Inflammatory macrophage treated with lipopolysaccharide for 1 hour (primary cell): ENCODE measurements around the gene FAM221B.

Experiments
- DNase-seq, 2 donors: peaks; one replicate each; pipeline ENCODE4 v3.0.0-alpha.2; 2020 to 2022

The FAM221B gene

DNA sequence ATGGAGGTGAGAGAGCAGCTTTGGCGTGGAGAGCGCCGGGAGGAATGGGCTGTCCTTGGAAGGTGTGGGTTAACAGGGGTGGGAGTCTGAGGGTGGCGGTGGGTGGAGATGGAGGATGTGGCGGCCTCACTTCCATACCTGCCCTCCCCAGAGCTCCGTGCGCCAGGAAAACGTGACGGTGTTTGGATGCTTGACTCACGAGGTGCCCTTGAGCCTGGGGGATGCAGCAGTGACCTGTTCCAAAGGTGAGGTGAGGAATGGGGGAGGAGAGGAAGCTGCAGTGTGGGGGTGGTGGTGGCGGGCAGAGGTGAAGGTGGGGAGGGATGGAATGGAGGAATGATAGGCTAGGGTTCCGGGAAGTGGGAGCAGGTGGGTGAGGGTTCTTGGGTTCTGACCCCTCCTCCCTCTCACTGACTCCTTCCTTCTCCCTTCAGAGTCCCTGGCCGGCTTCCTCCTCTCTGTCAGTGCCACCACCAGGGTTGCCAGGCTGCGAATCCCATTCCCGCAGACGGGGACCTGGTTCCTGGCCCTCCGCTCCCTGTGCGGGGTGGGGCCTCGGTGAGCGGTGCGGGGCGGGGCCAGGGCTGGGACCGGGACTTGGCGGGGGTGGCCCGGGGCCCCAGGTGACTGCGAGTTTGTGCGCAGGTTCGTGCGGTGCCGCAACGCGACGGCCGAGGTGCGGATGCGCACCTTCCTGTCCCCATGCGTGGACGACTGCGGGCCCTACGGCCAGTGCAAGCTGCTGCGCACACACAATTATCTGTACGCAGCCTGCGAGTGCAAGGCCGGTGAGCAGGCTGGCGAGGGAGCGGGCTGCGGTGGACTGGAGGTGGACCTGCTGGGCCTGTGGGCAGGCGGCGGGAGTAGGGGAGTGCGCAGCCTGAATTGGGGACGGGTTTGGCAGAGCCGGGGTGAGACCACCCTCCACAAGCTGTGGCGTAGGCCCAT, 17.6 kb upstream of the FAM221B start:
- DNase-seq, result no peak

GRCh38 chr9:35844628-35845270, 16.2 kb upstream of the FAM221B start:
- DNase-seq, result peak; percentile 93 to 96

DNA sequence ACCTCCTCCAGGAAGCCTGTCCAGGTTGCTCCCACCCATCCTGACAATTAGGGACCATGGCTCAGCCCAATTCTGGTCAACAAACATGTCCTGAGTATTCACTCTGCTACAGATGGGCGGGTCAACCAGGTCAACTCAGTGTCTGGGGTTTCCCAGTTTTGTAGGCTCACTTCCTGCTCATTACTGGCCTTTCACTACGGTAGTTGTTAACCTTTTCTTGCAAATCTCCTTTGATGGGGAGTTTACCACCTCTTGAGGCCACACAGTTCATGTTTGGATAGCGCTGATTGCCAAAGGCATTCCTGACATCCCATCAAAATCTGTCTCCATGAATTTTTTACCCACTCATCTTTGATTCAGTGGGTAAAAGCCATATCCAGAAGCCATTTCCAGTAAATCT, 14.3 kb upstream of the FAM221B start:
- DNase-seq, result peak; percentile 51 to 63

GRCh38 chr9:35842020-35842745, 13.7 kb upstream of the FAM221B start:
- peak; percentile 39 for DNase-seq

DNA sequence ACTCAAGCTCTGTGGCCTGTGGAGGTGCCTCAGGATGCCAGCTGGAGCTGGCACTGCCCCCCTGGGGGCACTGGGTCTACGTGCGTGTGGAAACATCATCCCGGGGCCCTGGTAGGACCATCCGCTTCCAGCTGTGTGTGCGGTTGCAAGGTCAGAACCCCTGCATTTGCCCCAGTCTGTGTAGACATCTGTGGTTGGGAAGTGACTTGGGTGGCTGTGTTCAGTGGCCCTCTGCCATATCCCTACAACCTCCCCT, 13.0 kb upstream of the FAM221B start:
- DNase-seq, result no peak

DNA sequence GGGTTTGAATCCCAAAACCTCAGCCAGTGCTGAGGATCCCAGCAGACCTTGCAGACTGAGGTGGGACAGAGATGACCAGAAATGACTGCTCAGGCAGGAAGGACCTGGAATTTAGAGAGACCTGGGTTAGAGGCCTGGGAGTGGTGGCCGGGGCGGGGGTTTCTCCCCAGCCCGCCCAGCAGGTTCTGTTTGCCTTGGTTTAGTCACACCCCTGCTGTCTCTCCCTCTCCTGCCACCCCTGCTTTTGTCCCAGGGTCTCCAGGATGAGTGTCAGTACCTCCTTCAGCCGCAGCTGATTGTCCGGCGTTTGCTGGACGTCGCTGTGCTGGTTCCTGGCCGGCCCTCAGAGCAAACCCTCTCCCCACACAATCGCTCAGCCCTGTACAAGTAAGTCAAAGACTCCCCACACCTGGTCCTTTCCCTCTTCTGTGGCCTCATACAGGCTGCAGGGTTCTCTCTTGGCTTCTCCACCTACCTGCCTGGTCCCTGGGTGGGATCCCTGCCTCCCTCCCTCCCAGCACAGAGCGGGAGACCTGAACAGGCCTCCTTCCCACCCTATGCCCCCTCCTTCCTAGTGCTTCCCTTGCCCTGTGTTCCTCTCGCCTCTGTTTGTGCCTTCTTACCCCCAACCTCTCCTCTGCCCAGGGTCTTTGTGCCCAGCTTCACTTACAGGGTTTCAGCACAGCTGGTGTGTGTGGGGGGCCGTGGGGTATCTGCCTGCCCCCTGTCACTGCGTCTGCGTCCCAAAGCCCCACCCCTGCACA, 12.5 kb upstream of the FAM221B start:
- no peak for DNase-seq

DNA sequence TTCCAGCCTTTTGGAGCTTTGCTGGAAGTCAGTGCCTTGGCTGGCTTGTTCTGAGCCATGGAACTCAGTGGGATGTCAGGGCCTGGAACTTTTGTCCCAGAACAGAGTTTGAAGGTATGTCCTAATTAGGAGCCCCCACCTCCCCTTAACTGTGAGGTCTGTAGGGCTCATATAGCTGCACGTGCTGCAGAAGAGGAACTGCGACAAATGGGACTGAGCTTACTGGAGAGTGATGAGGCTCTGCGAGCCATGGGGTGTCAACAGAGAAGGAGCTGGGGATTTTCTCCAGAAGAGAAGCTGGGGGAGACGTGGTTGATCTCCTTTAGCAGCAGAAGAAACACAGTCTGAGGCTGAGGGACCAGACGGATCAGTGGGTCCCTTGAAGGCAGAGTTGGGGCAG, 11.4 kb upstream of the FAM221B start:
- no peak for DNase-seq

- no peak for DNase-seq
Measured at GRCh38 chr9:35836595-35836994, 8.1 kb upstream of the FAM221B start.

- DNase-seq, result no peak
Measured at GRCh38 chr9:35835766-35836165, 7.2 kb upstream of the FAM221B start.

DNA sequence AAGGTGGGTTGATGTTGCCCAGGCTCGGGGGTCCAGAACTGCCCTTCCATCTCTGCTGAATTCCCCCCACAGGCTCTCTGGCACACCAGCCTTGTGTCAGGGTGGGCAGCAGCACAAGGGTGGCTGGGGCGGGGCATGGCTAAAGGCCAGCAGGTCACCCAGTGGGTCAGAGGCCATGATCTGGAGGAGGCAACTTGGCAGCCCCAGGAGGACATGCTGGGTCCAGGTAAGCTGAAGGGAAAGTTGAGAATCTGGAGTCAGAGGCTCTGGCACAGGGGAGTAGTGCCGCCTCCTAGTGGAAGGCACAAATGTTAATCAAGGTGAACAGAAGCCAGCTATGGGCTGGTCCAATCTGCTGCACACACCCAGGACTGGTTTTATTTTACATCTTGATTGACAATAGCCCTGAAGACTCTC, 6.7 kb upstream of the FAM221B start:
- DNase-seq, result no peak

- DNase-seq, result no peak
Measured at GRCh38 chr9:35834260-35835215, 6.0 kb upstream of the FAM221B start.

DNA sequence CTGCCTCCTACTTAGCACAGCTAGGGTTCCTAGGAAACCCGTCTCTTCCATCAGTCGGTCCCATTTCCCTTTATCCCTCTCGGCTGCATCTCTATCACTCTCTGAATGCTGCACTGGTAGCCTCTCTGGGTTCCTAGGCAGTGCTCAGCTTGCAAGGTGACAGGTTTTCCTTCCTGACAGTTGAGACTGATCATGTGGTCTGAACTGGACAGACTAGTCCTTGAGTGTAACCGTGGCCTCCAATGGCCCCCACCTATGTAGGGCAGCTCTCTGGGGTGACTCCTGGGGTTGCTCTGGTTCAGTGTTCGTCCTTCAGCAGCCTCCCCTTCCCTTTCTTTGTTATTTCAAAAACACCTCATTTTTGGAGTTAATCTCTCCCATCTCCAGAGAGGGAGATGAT, 4.3 kb upstream of the FAM221B start:
- no peak for DNase-seq

- no peak for DNase-seq
Measured at GRCh38 chr9:35831040-35831439, 2.5 kb upstream of the FAM221B start.

DNA sequence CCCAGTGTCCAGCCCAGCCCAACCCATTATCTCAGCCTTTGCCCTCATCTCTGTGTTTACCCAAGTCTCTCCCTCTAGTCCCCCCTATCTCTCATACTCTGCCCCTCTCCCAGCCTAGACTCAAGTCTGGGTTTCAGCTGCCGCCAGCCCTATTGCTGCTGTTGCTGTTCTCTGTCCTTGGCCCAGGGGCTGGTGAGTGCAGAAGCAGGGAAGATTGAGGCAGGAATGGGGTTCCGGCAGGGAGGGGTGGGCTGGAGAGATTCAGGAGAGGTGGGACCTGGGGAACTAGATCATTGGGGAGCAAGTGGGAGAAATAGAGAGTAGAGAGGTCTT, 1.2 kb upstream of the FAM221B start:
- no peak for DNase-seq

- peak; percentile 82 to 93 for DNase-seq
Measured at GRCh38 chr9:35829084-35829763, 692 bp upstream of the FAM221B start, which contains the start of gene TMEM8B. TMEM8B (plus strand) TSS chr9:35829228; CDS start chr9:35829448, 220 bp downstream.

DNA sequence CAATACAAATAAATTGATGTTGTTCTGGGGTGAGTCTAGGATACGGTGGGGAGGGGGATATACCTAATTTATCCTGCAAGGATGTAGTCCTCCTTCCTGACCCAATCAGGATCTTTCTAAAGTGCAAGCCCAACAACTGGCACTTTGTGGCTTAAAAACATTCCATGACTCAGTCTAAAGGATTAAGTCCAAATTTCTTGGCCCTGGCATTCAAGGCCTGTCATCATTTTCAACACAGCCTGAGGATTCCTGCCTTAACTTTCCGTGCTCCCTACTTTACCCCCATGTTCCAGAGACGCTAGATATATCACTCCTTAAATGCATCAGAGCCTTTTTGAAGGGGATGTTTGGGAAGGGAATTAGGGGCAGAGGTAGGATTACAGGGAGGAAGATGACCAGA, 1.0 kb downstream of the FAM221B start:
- DNase-seq, result no peak

- DNase-seq, result peak; percentile 44 to 79
Measured at GRCh38 chr9:35826071-35826701, 2.3 kb downstream of the FAM221B start.

DNA sequence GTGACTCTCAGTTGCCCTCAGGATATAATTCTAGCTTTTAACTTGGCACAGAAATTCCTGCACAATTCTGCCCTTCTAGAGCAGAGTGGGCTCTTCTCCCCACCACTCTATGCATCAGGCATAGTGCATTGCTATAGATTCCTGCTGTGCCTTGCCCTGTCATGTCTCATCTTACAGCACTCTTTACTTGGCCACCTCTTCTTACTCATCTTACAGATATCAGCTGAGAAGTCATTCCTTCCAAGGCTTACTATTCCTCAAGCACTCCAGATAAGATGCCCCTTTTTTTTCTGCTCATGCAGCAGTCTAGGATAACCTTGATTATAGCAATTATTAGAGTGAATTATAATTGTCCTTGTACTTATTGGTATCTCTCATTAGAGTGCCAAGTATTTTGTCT, 5.6 kb downstream of the FAM221B start:
- DNase-seq, result no peak

DNA sequence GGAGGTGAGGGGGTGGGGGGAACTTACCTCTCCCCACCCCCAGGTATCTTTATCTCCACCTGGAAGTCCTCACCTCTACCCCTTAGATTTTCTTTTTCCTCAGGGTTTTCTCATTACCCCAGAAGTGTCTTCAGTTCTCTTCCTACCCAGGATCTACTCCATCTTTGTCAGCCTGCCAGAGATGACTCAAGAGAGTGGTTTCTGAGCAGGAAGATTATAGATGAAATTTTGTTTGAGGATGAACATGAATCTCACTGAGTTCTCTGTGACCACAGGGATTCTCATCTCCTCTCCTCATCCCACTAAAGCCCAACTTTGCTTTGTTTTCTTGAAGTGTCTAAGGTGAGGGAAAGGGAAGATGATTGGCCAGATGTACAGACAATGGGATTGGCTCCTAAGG, 8.5 kb downstream of the FAM221B start:
- no peak for DNase-seq

GRCh38 chr9:35818341-35818740, 10.2 kb downstream of the FAM221B start:
- no peak for DNase-seq

GRCh38 chr9:35816708-35817107, 11.8 kb downstream of the FAM221B start:
- no peak for DNase-seq
